HG03095 (cell line): ENCODE data around the gene OR13J1.
"Not testable (repeated sequence)": the region's sequence is repeated elsewhere in the genome, so short reads cannot be mapped to it uniquely, and the experiment has no call there.

Experiments
- ATAC-seq: cut with Tn5 transposase; IDR thresholded peaks from one replicate; pipeline ENCODE4 v1.9.1; 2021; ENCODE audit warnings: moderate library complexity; ENCODE audit not compliant: unreplicated experiment

OR13J1 gene

GRCh38 chr9:35870351-35870923, at the start of gene OR13J1:
Gene OR13J1 (minus strand): TSS chr9:35870401. CDS start chr9:35870401, 0 bp downstream.
- ATAC-seq: no peak

- ATAC-seq: no peak
Measured at GRCh38 chr9:35919212-35920008, 49.2 kb upstream of the OR13J1 start.

GRCh38 chr9:35918780-35919179, 48.6 kb upstream of the OR13J1 start:
- no peak for ATAC-seq

- no peak for ATAC-seq
Measured at GRCh38 chr9:35917261-35917660, 47.1 kb upstream of the OR13J1 start.

GRCh38 chr9:35915681-35916294, 45.6 kb upstream of the OR13J1 start:
- ATAC-seq: no peak

- no peak for ATAC-seq
Measured at GRCh38 chr9:35914301-35914807, 44.2 kb upstream of the OR13J1 start.

- not testable (repeated sequence) for ATAC-seq
Measured at GRCh38 chr9:35913429-35913828, 43.2 kb upstream of the OR13J1 start.

- ATAC-seq: no peak
Measured at GRCh38 chr9:35912791-35913400, 42.7 kb upstream of the OR13J1 start.

GRCh38 chr9:35911690-35912089, 41.5 kb upstream of the OR13J1 start:
- ATAC-seq: no peak

- no peak for ATAC-seq
Measured at GRCh38 chr9:35910613-35911359, 40.6 kb upstream of the OR13J1 start.

- no peak for ATAC-seq
Measured at GRCh38 chr9:35909687-35910612, 39.7 kb upstream of the OR13J1 start.

GRCh38 chr9:35909274-35909673, 39.1 kb upstream of the OR13J1 start, which contains the start of gene SPAAR:
Gene SPAAR (plus strand): TSS chr9:35909490. CDS start chr9:35910464, 974 bp downstream.
- no peak for ATAC-seq

- ATAC-seq: no peak
Measured at GRCh38 chr9:35908504-35909125, 38.4 kb upstream of the OR13J1 start.

GRCh38 chr9:35907711-35908503, 37.7 kb upstream of the OR13J1 start:
- no peak for ATAC-seq

- ATAC-seq: no peak
Measured at GRCh38 chr9:35906923-35907699, 36.9 kb upstream of the OR13J1 start.

- no peak for ATAC-seq
Measured at GRCh38 chr9:35905912-35906679, 35.9 kb upstream of the OR13J1 start, which contains the start of gene HRCT1. Gene HRCT1 (plus strand): TSS chr9:35906202. CDS start chr9:35906288, 86 bp downstream.
